GM12801 (cell line): Measurements from ENCODE around the gene SCLY.

ENCODE experiments used
- CTCF ChIP-seq: IDR thresholded peaks from one replicate; pipeline ENCODE4 v1.5.1; 2011; ENCODE audit warnings: control low read depth; ENCODE audit not compliant: insufficient read length; ENCODE audit errors: extremely low read depth

Gene SCLY, protein sequence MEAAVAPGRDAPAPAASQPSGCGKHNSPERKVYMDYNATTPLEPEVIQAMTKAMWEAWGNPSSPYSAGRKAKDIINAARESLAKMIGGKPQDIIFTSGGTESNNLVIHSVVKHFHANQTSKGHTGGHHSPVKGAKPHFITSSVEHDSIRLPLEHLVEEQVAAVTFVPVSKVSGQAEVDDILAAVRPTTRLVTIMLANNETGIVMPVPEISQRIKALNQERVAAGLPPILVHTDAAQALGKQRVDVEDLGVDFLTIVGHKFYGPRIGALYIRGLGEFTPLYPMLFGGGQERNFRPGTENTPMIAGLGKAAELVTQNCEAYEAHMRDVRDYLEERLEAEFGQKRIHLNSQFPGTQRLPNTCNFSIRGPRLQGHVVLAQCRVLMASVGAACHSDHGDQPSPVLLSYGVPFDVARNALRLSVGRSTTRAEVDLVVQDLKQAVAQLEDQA

GRCh38 chr2:238060542-238061314, at the start of gene SCLY:
Gene SCLY (plus strand): TSS chr2:238061001. CDS start chr2:238061055, 54 bp downstream.
- no peak for TF ChIP-seq CTCF

DNA sequence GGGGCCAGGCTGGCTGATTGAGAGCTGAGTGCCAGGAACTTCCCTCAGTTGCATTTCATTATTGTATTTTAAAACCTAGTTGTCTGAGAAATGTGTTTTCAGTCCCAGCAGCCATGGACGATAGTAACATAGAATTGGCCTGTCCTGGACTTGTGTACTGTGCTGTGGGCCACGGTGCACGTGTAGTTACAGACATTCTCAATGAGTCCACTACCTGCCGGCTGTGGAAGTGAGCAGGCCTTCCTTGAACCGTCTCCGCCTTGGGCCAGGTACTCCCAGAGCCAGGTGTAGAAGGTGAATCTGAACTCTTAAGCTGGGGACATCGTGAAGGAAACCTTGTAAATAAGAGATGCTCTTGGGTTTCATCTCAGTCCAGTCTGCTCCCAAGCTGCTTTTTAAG, 47.0 kb upstream of the SCLY start:
- TF ChIP-seq CTCF, result no peak

GRCh38 chr2:238015705-238016104, 45.1 kb upstream of the SCLY start:
- TF ChIP-seq CTCF, result no peak

- TF ChIP-seq CTCF, result no peak
Observed at GRCh38 chr2:238016526-238016925, 44.3 kb upstream of the SCLY start.

GRCh38 chr2:238019962-238020361, 40.8 kb upstream of the SCLY start:
- no peak for TF ChIP-seq CTCF

DNA sequence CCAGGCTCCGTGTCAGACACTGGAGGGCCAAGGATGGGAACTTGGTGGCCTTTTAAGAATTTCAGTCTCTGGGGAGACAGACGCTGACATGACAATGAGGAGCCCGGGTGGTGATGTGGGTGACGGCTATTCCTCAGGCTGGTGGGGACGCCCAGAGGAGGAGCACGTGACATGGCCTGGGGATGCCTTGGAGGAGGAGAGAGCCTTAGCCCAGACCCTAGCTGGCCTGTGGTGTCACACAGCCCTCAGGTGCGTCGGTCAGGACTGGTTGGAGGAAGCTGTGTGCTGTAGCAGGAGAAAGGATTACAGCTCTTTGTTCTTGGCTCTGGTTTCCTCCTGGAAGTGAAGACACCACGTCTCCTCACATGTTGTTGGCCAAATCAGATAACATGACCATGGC, 40.0 kb upstream of the SCLY start:
- TF ChIP-seq CTCF, result no peak

- no peak for TF ChIP-seq CTCF
Observed at GRCh38 chr2:238021327-238021726, 39.5 kb upstream of the SCLY start.
